ENCODE results near the gene DAND5. TPM values are rescaled to one million over a fixed set of nuclear protein-coding genes. Genes with fewer than 3 reads are reported as not detected.
A peak's percentile ranks its signal among the peaks of the same experiment; 100 is the strongest.

DAND5 gene
- total and polyA plus RNA-seq, 2 of the 13 experiments (the other 11 are each of a cell fraction or from before 2014, with no cell fraction given), result 0.04 TPM; not detected in 1

- TF ChIP-seq ZNF556 (CRISPR knock-in tag; IDR thresholded peaks at IDR 0.05; ENCODE audit: borderline replicate concordance) (peak; percentile 62; the same call in 1 of the 2 replicates), NONO (IDR thresholded peaks at IDR 0.05) (no peak), NONO (CRISPR knock-in tag; conservative IDR thresholded peaks at IDR 0.05) (peak; percentile 80), KLF9 (CRISPR knock-in tag; IDR thresholded peaks at IDR 0.05; ENCODE audit: low read depth) (0 out of 2 replicates have a peak, but pooled peaks have one; percentile 34), SALL1 (CRISPR knock-in tag; IDR thresholded peaks at IDR 0.05) (peak; percentile 72), SNAI1 (CRISPR knock-in tag; IDR thresholded peaks at IDR 0.05; ENCODE audit: borderline replicate concordance) (no peak), ZNF142 (CRISPR knock-in tag; IDR thresholded peaks at IDR 0.05) (no peak), PAF1 (CRISPR knock-in tag; IDR thresholded peaks at IDR 0.05) (no peak), ZNF292 (CRISPR knock-in tag; IDR thresholded peaks at IDR 0.05; ENCODE audit: borderline replicate concordance, low read depth) (no peak), UBTF (CRISPR knock-in tag; IDR thresholded peaks at IDR 0.05) (peak; percentile 84), FUBP1 (CRISPR knock-in tag; IDR thresholded peaks at IDR 0.05; ENCODE audit: borderline replicate concordance) (no peak), ZNF609 (CRISPR knock-in tag; IDR thresholded peaks at IDR 0.05; ENCODE audit: borderline replicate concordance) (no peak), ZNF558 (CRISPR knock-in tag; IDR thresholded peaks at IDR 0.05; ENCODE audit: borderline replicate concordance) (peak; percentile 87; the same call in 1 of the 2 replicates)
Measured at GRCh38 chr19:12933287-12934072, 35.9 kb upstream of the DAND5 start, which contains the start of gene FARSA (continued).

Data from HepG2 (cell line).